ENCODE results near the gene LRRTM2.
"Not testable (repeated sequence)": the region's sequence is repeated elsewhere in the genome, so short reads cannot be mapped to it uniquely, and the experiment has no call there.

DNA sequence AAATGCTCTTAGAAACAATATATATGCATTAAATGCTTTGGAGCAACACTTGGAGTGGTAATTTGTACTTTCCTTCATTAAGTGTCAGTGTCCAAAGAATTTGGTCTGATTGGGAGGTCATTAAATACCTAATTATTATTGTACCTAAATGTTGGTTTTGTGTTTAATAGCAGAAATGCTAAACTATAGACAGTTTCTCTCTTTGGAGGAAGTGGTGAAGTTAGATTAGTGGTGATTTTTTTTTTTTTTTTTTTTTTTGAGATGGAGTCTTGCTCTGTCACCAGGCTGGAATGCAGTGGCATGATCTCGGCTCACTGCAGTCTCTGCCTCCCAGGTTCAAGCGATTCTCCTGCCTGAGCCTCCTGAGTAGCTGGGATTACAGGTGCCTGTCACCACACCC lies 46.2 kb upstream of the LRRTM2 start:
- TF ChIP-seq EZH2 (IDR thresholded peaks at IDR 0.05; ENCODE audit: borderline replicate concordance, low read length): not testable (repeated sequence)
- TF ChIP-seq, protein P1, sequence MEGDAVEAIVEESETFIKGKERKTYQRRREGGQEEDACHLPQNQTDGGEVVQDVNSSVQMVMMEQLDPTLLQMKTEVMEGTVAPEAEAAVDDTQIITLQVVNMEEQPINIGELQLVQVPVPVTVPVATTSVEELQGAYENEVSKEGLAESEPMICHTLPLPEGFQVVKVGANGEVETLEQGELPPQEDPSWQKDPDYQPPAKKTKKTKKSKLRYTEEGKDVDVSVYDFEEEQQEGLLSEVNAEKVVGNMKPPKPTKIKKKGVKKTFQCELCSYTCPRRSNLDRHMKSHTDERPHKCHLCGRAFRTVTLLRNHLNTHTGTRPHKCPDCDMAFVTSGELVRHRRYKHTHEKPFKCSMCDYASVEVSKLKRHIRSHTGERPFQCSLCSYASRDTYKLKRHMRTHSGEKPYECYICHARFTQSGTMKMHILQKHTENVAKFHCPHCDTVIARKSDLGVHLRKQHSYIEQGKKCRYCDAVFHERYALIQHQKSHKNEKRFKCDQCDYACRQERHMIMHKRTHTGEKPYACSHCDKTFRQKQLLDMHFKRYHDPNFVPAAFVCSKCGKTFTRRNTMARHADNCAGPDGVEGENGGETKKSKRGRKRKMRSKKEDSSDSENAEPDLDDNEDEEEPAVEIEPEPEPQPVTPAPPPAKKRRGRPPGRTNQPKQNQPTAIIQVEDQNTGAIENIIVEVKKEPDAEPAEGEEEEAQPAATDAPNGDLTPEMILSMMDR (IDR thresholded peaks at IDR 0.05; ENCODE audit: low read length): not testable (repeated sequence)
